ENCODE results near the gene IL19.
"Not testable (repeated sequence)": the region's sequence is repeated elsewhere in the genome, so short reads cannot be mapped to it uniquely, and the experiment has no call there.

The IL19 gene

GRCh38 chr1:206760590-206760989 is 10.0 kb upstream of the IL19 start:
- Histone ChIP-seq H3K9ac (ENCODE audit: low read length) (no peak overlapping the region), H3K9me3 (ENCODE audit: insufficient read depth, low read length) (no peaks in the 10 kb centered on the region), H3K4me2 (ENCODE audit: low read depth, low read length, poor library complexity, severe bottlenecking) (no peak overlapping the region), H3K27me3 (ENCODE audit: low read length) (no peaks in the 10 kb centered on the region), H3F3A (ENCODE audit: insufficient read depth) (no peaks in the 10 kb centered on the region), H3K9me2 (replicated peaks; ENCODE audit: insufficient read depth, low read length) (no peaks in the 10 kb centered on the region), H4K20me1 (ENCODE audit: low read depth, low read length) (no peaks in the 10 kb centered on the region), H3K36me3 (ENCODE audit: low read length) (no peaks in the 10 kb centered on the region), H3K4me3 (ENCODE audit: insufficient read depth, low read length, poor library complexity, severe bottlenecking) (no peak overlapping the region), H3K79me2 (ENCODE audit: insufficient read depth, low read length) (no peaks in the 10 kb centered on the region), H3K27ac (ENCODE audit: low read depth, low read length) (no peak overlapping the region), H2AFZ (ENCODE audit: low read depth, low read length, severe bottlenecking) (no peak overlapping the region)
- TF ChIP-seq EZH2phosphoT487 (conservative IDR thresholded peaks at IDR 0.05; ENCODE audit: low read length) (no peak), CTCF (IDR thresholded peaks at IDR 0.05; ENCODE audit: insufficient read depth, low read length, poor library complexity, severe bottlenecking) (no peak)

GRCh38 chr1:206761159-206761768 is 9.3 kb upstream of the IL19 start:
- no peak overlapping the region for H3K9ac ChIP-seq (ENCODE audit: low read length)
- no peak overlapping the region for H2AFZ ChIP-seq (ENCODE audit: low read depth, low read length, severe bottlenecking)
- H4K20me1 ChIP-seq (ENCODE audit: low read depth, low read length): no peaks in the 10 kb centered on the region
- H3K79me2 ChIP-seq (ENCODE audit: insufficient read depth, low read length): no peaks in the 10 kb centered on the region
- H3K27ac ChIP-seq (ENCODE audit: low read depth, low read length): no peak overlapping the region
- H3K9me2 ChIP-seq (replicated peaks; ENCODE audit: insufficient read depth, low read length): no peaks in the 10 kb centered on the region
- no peak overlapping the region for H3K4me2 ChIP-seq (ENCODE audit: low read depth, low read length, poor library complexity, severe bottlenecking)
- no peaks in the 10 kb centered on the region for H3F3A ChIP-seq (ENCODE audit: insufficient read depth)
- TF ChIP-seq CTCF (IDR thresholded peaks at IDR 0.05; ENCODE audit: insufficient read depth, low read length, poor library complexity, severe bottlenecking): no peak
- TF ChIP-seq EZH2phosphoT487 (conservative IDR thresholded peaks at IDR 0.05; ENCODE audit: low read length): no peak
- H3K9me3 ChIP-seq (ENCODE audit: insufficient read depth, low read length): no peaks in the 10 kb centered on the region
- H3K27me3 ChIP-seq (ENCODE audit: low read length): no peaks in the 10 kb centered on the region
- H3K4me3 ChIP-seq (ENCODE audit: insufficient read depth, low read length, poor library complexity, severe bottlenecking): no peak overlapping the region
- H3K36me3 ChIP-seq (ENCODE audit: low read length): no peaks in the 10 kb centered on the region

GRCh38 chr1:206762741-206763364 is 7.7 kb upstream of the IL19 start:
- H3K4me2 ChIP-seq (ENCODE audit: low read depth, low read length, poor library complexity, severe bottlenecking); H3K9ac ChIP-seq (ENCODE audit: low read length); H3K27ac ChIP-seq (ENCODE audit: low read depth, low read length); H3K4me3 ChIP-seq (ENCODE audit: insufficient read depth, low read length, poor library complexity, severe bottlenecking); H3K36me3 ChIP-seq (ENCODE audit: low read length); H3K79me2 ChIP-seq (ENCODE audit: insufficient read depth, low read length); H3K27me3 ChIP-seq (ENCODE audit: low read length); H2AFZ ChIP-seq (ENCODE audit: low read depth, low read length, severe bottlenecking); H4K20me1 ChIP-seq (ENCODE audit: low read depth, low read length); H3K9me2 ChIP-seq (replicated peaks; ENCODE audit: insufficient read depth, low read length); H3F3A ChIP-seq (ENCODE audit: insufficient read depth); H3K9me3 ChIP-seq (ENCODE audit: insufficient read depth, low read length): not testable (repeated sequence)

GRCh38 chr1:206765771-206766170 is 4.8 kb upstream of the IL19 start:
- H3K4me3 ChIP-seq (ENCODE audit: insufficient read depth, low read length, poor library complexity, severe bottlenecking); H3K79me2 ChIP-seq (ENCODE audit: insufficient read depth, low read length); H3K4me2 ChIP-seq (ENCODE audit: low read depth, low read length, poor library complexity, severe bottlenecking); H3F3A ChIP-seq (ENCODE audit: insufficient read depth); H3K9me2 ChIP-seq (replicated peaks; ENCODE audit: insufficient read depth, low read length); H3K36me3 ChIP-seq (ENCODE audit: low read length); H3K27ac ChIP-seq (ENCODE audit: low read depth, low read length); H3K9me3 ChIP-seq (ENCODE audit: insufficient read depth, low read length); H2AFZ ChIP-seq (ENCODE audit: low read depth, low read length, severe bottlenecking); H3K9ac ChIP-seq (ENCODE audit: low read length); H3K27me3 ChIP-seq (ENCODE audit: low read length); H4K20me1 ChIP-seq (ENCODE audit: low read depth, low read length): not testable (repeated sequence)
